GM19324 (cell line): ENCODE data around the gene SLC1A2.

ENCODE experiments used
- ATAC-seq: cut with Tn5 transposase; IDR thresholded peaks from one replicate; pipeline ENCODE4 v1.9.1; 2021; ENCODE audit warnings: mild to moderate bottlenecking, moderate library complexity; ENCODE audit not compliant: unreplicated experiment, low FRiP score

SLC1A2 gene

GRCh38 chr11:35419184-35419829 is at the start of gene SLC1A2:
SLC1A2 (minus strand) TSS chr11:35419558; CDS start chr11:35418966, 592 bp downstream.
- no peak for ATAC-seq

DNA sequence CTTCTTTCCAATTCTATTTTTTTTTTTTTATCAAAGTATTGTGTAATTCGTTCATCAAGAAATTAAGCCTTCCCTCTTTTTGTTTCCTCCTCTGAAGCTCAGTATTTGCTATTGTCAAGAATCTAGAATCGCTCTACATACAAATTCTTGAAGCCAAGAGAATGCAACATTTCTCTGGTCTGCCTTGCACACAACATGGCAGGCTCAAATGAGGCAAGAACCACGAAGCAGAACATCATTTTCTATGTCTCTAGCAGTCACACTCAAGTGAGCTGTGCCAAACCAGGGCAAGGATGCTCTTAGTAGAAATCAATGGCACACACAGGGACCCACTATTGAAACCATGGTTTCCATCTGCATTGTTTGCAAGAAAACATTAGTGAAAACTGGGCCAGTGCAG is 46.7 kb upstream of the SLC1A2 start:
- no peak for ATAC-seq

DNA sequence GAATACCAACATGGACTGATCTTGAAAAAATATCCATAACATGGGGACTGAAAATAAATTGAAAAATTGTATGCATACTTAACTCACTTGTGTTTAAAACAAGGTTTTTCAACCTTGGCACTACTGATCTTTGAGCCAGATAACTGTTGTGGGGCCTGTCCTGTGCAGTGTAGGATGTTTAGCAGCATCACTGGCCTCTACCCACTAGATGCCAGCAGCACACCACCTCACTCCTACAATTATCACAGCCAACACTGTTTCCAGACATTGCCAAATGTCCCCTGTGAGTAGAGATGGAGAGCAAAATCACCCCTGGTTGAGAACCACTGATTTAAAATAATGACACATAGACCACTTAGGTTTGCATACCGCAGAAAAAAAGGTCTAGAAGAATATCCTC is 45.0 kb upstream of the SLC1A2 start:
- no peak for ATAC-seq

DNA sequence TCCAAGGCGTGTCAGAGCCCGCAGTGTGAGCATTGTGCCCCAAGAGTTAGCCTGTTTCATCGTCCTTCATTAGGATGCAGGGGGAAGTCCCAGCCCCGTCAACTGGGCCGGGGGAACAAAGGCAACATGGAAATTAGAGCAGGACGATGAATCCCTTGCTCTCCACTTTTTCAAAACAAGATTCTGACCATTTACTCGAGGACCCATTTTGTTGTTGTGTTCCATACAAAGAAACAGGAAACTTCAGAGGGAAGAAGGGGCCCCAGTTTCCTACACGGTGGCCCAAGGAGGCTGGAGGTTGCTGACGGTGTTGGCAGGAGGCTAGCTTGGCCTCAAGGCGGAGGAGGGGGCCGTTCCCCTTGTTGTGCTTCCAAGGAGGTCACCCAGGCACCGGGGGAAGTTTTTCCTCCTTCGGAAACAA is 44.0 kb upstream of the SLC1A2 start:
- ATAC-seq, result no peak

DNA sequence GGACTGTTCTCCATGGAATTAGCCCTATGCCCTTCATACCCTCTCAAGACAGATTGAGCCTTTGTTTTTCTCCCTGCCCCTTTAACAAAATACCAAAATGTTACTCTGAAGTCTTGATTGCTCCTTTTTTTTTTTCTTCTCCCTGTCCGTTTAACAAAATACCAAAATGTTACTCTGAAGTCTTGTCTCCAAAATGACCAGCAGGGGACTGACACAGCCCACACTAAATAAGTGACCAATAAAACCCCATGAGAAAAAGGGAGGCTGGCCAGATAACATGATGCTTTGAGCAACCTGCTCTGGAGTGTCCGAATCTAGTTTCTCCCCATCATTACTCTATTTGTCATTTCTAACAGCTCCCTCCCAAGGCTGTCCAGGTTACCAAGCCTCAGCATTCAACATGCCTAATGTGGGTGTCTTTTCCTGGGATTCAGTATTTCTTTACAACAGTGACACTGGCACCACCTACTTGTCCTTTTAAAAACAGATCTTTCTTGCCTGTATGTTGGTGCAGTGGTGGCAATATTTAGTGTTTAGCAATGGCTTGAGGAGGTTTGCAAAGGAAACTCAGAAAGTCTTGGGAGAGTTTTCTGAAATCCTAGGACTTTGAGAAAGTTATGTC is 42.7 kb upstream of the SLC1A2 start:
- no peak for ATAC-seq

DNA sequence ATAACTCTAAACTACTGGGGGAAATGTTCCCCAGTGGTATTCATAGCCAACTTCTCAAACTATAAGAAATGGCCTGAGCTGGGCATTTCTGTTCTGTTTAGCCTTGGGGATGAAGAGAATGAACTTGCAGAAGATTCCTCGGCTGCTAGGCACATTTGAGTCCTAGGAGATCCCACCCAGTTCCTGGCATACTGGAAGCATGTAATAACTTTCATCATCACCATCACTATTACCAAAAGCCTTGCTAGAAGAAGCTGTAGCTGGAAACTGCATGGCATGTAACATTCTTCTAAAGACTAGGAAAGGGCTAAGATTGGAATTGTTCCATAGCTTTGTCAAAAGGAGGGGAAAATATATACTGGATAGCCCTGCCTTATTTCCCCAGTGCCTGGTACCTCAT is 40.1 kb upstream of the SLC1A2 start:
- ATAC-seq, result no peak

DNA sequence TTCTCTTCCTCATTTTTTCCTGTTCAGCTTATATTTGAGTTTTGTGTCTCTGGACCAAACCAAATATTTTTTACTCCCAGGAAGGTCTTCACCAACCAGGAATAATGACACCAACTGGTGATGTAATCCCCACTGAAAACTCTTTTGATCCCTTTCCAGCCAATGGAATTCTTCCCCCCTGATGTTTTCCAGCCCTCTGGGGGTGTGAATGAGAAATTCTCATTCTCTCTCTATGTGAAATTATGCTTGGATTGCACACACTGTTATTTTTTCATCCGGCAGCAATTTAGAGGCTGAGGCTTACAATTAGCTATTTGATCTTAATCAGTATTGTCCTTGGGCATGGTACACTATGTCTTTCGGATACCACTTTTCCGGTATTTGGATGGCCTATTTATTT is 39.5 kb upstream of the SLC1A2 start:
- no peak for ATAC-seq

- no peak for ATAC-seq
These were observed 35.0 kb upstream of the SLC1A2 start for GRCh38 chr11:35454362-35454761.

GRCh38 chr11:35436581-35437250 is 17.4 kb upstream of the SLC1A2 start:
- no peak for ATAC-seq

- no peak for ATAC-seq
These were observed 14.2 kb upstream of the SLC1A2 start for GRCh38 chr11:35433588-35433987.

DNA sequence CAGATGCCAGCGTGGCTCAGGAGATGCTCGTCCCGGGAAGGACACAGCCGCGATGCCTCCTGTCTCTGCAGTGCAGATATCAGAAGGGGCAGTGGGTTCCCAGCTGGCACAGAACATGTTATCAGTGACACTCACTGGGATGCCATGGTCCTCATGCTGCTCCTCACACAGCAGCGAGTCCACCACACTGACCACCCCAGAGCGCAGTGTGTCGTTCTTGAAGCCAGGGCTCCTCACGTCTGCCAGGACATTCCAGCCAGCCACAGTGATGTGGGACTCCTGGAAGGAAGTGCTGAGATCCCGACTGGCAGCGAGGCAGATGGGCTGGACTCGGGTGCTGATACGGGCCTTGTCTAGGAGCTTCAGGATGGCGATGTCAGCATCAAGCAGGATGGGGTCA is 13.1 kb upstream of the SLC1A2 start:
- no peak for ATAC-seq

DNA sequence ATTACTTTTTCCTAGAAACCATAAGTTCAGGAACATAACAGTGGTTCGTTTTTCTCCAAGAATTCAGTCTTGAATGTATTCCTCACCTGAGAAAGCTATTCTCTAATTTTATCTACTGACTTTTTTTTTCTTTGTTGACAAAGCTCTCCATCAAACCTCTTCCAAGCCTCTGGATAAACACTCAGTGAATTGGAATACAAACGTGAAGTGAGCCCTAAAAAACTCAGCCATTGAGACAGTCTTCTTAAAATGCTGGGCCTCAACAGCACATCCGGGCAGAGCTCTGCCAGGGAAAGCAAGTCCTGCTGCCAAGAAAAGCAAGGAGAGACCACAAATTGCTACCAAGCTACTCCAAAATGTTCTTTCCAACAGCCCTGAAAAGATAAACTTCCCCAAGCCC is 7.7 kb upstream of the SLC1A2 start:
- no peak for ATAC-seq

DNA sequence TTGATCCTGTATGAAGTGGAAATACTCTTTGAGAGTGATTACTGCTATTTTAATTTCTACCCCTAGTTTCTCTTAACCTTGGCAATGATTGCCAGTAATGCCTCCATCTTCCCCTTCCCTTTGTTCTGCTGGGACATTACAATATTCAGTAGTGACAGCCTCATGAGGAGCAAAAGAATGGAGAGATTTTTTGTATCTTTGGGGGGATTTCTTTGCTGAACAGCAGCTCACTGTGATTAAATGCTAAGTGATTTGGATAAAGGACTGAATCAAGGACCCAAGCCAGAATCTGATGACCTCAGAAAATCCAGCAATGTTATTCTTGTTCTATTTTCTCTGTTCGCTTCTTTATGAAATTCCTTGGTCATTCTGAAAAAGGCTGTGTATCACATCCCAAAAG is 7.0 kb upstream of the SLC1A2 start:
- ATAC-seq, result no peak

- ATAC-seq, result no peak
These were observed 6.3 kb upstream of the SLC1A2 start for GRCh38 chr11:35425603-35426212.

DNA sequence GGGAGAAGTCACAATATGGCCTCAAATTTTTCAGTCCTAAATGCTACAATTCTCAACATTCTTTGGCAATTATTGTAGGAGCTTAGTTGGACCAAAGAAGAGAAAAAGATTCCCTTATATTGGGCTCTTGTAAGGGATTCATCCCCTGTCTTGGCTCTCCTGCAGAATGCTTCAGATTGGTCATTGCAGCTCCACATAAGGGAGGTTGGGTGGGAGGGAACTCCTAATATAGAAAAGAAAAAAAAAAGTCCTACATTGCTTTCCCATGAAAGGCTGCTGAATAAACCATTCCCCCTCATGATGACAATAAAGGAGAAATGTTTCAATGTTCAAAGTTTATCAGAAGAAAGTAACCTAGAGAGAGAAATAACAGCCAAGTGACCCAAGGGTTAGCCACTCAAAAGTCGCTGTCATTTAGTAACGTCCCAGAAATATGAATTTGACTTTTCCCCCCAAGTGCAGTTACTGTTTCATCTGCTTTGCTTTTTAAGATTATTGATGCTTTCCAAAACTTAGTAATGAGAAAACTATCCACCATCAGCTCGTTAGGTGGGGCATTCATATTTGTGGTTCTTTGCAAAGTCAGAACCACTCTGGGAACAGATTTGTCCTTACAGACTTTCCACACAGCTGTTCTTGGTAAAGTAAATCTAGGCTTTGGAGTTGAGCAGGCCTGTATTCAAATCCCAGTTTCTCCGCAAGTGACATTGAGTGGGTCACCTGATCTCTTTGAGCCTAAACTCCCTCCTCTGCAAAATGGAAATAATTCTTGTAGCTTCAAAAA is 5.0 kb upstream of the SLC1A2 start:
- ATAC-seq, result no peak

GRCh38 chr11:35420371-35420770 is 1.0 kb upstream of the SLC1A2 start:
- no peak for ATAC-seq

GRCh38 chr11:35419830-35420333 is 524 bp upstream of the SLC1A2 start:
- ATAC-seq, result no peak

GRCh38 chr11:35418282-35419183 is 825 bp downstream of the SLC1A2 start:
- ATAC-seq, result no peak

DNA sequence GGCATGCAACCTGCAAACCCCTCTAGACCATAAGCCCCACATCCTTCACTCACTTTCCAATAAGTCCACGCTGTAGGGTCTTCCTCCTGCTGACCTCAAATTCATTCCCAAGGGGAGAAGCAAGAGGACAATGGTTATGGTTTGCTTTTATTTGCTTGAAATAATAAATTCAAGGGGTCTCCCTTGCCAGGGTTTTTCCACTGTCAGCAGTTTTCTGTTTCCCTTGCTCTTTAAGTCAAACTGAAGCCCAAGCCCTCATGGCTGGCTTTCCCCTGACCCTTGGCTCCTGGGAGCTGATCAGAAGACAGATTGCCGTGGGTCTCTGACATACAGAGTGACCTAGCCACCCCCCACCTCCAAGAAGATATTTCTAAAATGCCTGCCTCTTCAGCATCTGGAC is 3.9 kb downstream of the SLC1A2 start:
- ATAC-seq, result no peak

DNA sequence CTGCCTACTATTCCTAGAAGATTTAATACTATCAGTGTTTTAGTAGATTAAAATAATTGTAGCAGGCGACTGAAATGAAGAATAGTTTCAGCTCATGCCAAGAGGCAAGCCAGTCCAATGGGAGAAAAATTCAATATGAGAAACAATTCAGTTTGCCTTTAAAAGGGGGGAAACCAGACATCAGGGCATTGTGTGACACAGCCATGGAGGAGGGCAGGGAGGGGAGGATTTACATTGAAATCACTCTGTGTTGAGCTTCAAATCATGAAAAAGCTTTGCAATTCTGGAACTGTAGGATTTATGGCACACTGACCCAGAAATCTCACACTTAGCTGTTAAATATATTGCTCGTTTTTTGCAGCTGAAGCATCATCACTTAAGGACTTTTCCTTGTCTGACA is 4.6 kb downstream of the SLC1A2 start:
- ATAC-seq, result no peak
